ENCODE results near the gene DYDC1.
"Not testable (repeated sequence)": the region's sequence is repeated elsewhere in the genome, so short reads cannot be mapped to it uniquely, and the experiment has no call there.

Gene DYDC1

DNA sequence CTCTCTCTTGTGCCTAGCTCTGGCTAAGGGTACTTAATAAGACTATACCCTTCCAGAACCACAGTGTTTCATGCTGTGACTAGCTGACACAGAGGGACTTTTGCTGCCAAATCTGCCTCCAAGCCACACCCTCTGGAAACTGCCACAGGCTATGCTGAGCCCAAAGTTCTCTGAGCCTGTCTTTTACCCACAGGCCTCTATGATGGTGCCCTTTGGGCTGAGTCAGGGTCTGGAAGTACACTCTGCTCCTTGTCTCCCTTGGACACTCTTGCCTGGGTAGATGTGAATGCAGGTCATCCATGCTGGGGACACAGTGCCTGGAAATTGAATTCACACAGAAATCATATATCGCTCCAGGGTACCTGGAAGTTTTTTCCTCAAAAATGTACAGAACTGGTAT, 22.6 kb downstream of the DYDC1 start:
- no peak for DNase-seq

DNA sequence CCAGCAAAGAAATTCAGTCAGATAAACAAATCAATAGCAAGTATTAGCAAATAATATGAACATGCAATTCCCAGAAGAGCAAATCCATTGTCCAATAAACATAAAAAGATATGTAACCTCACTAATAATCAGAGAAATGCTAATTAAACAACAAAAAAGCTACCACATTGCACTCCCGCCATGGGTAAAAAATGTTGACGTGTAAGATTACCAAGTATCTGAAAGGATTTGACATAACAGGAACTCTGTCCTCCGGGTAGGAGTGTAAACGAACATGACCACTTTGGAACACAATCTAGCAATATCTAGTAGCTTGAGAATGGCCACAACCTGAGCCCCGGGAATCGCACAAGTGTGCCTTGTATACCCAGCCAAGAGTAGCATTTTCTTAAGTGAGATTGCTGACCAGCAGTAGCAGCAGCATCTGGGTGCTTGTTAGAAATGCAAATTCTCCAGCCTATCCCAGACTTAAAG, 31.6 kb downstream of the DYDC1 start:
- DNase-seq, result no peak

DNA sequence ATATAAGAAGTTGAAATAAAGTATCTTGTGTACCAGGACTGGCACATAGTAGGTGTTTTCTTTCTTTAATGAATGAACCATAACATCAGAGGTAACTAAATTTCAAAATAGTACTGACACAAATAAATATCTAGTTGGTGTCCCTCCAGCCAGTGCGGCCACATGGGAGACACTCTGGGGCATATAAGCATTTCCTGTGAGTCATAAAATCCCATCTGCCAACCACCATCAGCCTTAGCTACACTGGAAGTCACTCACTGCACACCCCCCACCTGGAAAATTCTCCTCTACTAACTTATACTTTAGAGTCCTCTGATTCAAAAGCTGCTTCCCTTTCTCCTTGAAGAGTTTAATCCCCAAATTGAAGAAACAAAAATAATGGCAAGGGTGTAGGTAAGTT, 32.5 kb downstream of the DYDC1 start:
- DNase-seq, result no peak

GRCh38 chr10:80323311-80323710, 33.2 kb downstream of the DYDC1 start:
- DNase-seq, result no peak

DNA sequence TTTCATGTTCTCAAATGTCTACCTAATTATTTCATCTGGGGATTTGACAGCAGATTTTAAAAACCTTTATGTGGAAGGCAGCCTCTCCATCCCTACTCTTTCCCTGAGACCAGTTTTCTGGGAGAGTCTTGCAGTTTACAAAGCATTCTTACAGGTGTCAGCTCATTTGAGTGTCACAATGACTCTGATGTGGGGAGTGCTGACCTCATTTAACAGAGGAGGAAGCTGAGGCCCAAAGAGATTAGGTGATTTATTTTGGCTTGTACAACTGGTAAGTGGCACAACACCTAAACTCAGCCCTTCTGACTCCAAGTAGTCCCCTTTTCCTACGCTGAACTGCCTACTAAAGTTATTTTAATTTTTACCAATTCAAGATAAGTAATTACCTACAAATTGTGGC, 33.8 kb downstream of the DYDC1 start:
- DNase-seq, result no peak

- DNase-seq, result no peak
These were observed 34.4 kb downstream of the DYDC1 start for GRCh38 chr10:80322158-80322557.

DNA sequence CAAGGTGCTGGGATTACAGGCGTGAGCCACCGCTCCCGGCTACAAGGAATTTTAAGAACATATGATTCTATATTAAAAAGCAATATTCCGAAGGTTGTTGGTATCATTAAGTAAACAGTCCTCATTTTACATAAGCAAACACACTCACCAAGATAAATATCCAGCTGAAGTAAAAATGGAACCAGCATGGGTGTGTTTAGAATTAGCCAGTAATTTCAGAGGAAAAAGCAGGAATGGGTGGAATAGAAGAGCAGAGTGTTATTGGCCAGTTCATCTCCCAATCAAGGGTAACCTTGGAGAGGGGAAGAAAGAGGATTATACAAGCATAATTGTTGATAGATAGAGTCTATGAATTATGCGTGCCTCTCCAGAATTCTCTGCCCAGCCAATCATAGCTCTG, 35.4 kb downstream of the DYDC1 start:
- no peak for DNase-seq

DNA sequence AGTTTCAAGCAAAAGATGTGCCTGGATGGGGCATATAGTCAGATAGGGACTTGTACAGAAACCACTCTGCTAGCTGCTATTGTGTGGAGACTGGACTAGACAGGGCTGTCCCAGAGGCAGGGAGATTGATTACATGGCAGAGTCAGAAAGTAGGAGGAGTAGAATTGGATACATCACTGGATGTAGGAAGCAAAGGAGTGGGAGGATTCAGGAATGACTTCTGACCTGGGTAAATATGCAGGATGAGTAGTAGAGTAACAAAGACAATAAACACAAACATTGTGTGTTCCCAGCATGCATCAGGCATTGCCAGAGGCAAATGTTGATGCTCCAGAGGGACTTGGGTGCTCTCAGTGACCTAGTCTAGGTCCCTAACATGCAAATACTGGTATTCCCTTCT, 36.2 kb downstream of the DYDC1 start:
- no peak for DNase-seq

GRCh38 chr10:80319725-80320290, 36.7 kb downstream of the DYDC1 start:
- no peak for DNase-seq

GRCh38 chr10:80319318-80319717, 37.2 kb downstream of the DYDC1 start:
- DNase-seq, result no peak

DNA sequence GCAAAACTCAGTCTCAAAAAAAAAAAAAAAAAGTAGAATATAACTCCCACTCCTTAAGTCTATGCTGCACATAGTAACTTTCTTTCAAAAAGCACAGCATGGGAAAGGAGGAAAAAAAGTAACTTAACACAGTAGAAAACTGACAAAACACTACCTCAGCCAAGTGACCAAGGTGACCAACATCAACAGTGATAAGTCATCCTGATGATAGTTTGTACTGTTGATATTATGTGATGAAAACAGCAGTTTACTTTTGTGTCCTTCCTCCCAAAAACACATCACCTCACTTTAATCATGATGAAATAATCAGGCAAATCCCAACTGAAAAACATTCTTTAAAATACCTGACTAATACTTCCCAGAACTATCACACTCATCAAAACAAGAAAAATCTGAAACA, 37.8 kb downstream of the DYDC1 start:
- no peak for DNase-seq

GRCh38 chr10:80315391-80315790, 41.2 kb downstream of the DYDC1 start:
- no peak for DNase-seq

GRCh38 chr10:80313523-80313922, 43.0 kb downstream of the DYDC1 start:
- DNase-seq, result no peak

DNA sequence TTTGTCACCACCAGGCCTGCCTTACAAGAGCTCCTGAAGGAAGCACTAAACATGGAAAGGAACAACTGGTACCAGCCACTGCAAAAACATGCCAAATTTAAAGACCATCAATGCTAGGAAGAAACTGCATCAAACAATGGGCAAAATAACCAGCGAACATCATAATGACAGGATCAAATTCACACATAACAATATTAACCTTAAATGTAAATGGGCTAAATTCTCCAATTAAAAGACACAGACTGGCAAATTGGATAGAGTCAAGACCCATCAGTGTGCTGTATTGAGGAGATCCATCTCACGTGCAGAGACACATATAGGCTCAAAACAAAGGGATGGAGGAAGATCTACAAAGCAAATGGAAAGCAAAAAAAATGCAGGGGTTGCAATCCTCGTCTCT, 50.6 kb downstream of the DYDC1 start:
- not testable (repeated sequence) for DNase-seq

- no peak for DNase-seq
These were observed 59.6 kb downstream of the DYDC1 start for GRCh38 chr10:80296942-80297341.

- no peak for DNase-seq
These were observed 63.8 kb downstream of the DYDC1 start for GRCh38 chr10:80292607-80293239.

DNA sequence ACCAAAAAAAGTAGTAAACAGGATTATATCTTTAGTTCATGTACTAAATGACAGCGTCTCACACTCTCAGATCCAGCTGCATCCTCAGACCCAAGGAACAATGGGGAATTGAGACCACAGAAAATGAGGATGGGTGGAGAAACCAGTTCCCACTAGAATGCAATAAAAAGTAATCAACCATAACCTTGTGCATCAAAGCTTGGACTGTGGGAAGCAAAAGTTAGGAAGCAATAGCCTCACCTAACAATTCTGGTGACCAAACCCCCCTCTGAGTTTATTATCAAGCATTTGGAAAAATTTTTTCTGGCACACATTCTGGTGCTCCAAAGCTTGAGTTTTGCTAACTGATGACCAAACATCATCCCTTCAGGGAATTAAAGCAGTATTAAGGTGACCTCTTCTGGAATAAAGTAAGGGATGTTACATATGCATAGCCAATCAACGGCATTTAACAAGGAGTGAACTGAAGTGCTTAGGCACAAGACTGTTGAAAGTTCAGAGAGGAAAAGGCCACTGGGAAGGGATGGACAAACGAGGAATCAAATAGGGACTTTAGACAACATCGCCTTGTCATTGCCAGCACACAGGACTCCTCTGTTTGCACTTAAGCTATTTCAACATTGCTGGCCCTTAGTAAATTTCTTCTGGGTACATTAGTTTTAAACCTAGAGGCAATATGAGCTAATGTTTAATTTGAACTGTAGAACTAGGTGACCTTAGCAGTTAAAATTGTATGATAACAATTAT, 65.9 kb downstream of the DYDC1 start:
- DNase-seq, result no peak

DNA sequence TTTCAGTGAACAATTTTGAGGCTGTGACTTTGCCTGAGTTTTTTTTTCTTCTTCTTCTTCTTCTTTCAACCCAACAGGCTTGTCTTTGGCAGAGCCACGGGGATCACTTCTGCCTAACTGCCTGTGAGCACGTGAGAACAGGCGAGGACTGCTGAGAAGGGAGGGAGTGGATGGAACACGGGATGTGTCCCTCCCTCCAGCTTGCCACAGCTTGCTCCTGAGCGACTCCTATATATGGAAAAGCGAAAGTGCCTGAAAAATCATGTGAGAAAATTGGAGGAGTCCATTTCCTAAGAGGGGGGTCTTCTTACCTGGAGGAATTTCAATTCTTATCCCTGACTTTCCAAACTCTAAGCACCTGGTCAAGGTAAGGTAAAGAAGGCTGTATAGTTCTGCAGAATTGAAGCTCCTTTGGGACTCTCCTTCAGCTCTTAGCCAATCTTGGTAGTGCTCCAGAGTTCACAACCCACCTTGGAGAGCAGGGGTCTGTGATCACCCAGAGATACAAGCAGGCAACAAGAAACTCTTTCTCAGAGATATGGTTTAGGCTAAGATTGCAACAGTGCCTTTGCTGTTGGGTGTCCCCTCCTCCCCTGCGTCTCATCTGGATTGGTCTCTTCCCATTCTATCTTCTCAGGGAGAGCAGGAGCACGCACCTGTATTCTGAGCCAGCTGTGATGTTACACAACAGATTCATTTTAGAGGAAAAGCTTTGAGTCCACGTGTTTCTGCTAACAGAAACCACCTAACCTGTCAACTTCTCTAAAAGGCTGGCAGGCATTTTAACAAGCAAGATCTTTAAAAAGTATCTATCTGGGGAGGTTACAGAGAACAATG, 66.9 kb downstream of the DYDC1 start, which contains the start of gene MAT1A:
MAT1A (minus strand) TSS at position 208 of the 837 bp plus-strand sequence. CDS start 235 bp downstream, outside the sequence.
- DNase-seq, result no peak

DNA sequence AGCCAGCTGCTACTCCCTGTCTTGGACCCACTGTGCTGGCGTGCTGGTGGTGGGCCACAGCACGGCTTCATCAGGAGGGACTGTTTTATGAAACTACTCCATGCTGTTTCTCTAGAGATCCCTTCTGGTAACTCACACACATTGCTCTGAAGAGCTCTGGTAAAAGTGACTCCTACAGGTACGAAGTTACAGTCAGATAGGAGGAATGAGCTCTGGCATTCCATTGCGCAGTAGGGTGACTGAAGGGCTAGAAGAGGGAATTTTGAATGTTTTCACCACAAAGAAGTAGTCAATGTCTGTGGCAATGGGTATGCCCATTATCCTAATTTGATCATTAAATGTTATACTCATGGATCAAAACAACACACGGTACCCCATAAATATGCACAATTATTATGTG, 67.7 kb downstream of the DYDC1 start:
- no peak for DNase-seq

Measured in stimulated activated CD4-positive, alpha-beta T cell treated with anti-CD3 and anti-CD28 coated beads, Interleukin-2, amount 100 ng/mL, for 48 hours (primary cell).